AG08396 (cell line): ENCODE results near the gene DAPK1.

Experiments used
- DNase-seq: peaks from one replicate; pipeline ENCODE4 v3.0.0; 2012; ENCODE audit warnings: low spot score, mixed read lengths

Gene DAPK1

GRCh38 chr9:87516926-87517290 lies 19.2 kb downstream of the DAPK1 start:
- no peak for DNase-seq

GRCh38 chr9:87517732-87518131 lies 20.1 kb downstream of the DAPK1 start:
- DNase-seq: no peak

GRCh38 chr9:87518702-87519335 lies 21.2 kb downstream of the DAPK1 start:
- no peak for DNase-seq

GRCh38 chr9:87519461-87519860 lies 21.8 kb downstream of the DAPK1 start:
- no peak for DNase-seq

GRCh38 chr9:87520172-87520683 lies 22.6 kb downstream of the DAPK1 start:
- no peak for DNase-seq

- DNase-seq: no peak
These were observed 24.2 kb downstream of the DAPK1 start for GRCh38 chr9:87521834-87522233.

GRCh38 chr9:87524061-87524460 lies 26.4 kb downstream of the DAPK1 start:
- no peak for DNase-seq

GRCh38 chr9:87525546-87526303 lies 28.1 kb downstream of the DAPK1 start:
- DNase-seq: no peak

- no peak for DNase-seq
These were observed 29.7 kb downstream of the DAPK1 start for GRCh38 chr9:87527211-87527916.

- DNase-seq: no peak
These were observed 31.3 kb downstream of the DAPK1 start for GRCh38 chr9:87528969-87529368.

GRCh38 chr9:87529671-87530070 lies 32.0 kb downstream of the DAPK1 start:
- DNase-seq: no peak

- DNase-seq: no peak
These were observed 33.0 kb downstream of the DAPK1 start for GRCh38 chr9:87530716-87531115.

GRCh38 chr9:87531370-87532295 lies 34.0 kb downstream of the DAPK1 start:
- no peak for DNase-seq

GRCh38 chr9:87533271-87533670 lies 35.6 kb downstream of the DAPK1 start:
- DNase-seq: no peak

GRCh38 chr9:87534036-87534435 lies 36.4 kb downstream of the DAPK1 start:
- DNase-seq: no peak

GRCh38 chr9:87534957-87535356 lies 37.3 kb downstream of the DAPK1 start:
- no peak for DNase-seq

GRCh38 chr9:87535817-87536539 lies 38.3 kb downstream of the DAPK1 start:
- no peak for DNase-seq

- no peak for DNase-seq
These were observed 40.0 kb downstream of the DAPK1 start for GRCh38 chr9:87537625-87538024.

GRCh38 chr9:87540444-87541105 lies 42.9 kb downstream of the DAPK1 start:
- no peak for DNase-seq

GRCh38 chr9:87541663-87542062 lies 44.0 kb downstream of the DAPK1 start:
- DNase-seq: no peak

GRCh38 chr9:87542141-87542540 lies 44.5 kb downstream of the DAPK1 start:
- DNase-seq: no peak
